HG03108 (cell line): ENCODE results near the gene ZMYND8.

ENCODE experiments used
- ATAC-seq: cut with Tn5 transposase; IDR thresholded peaks from one replicate; pipeline ENCODE4 v1.9.1; 2021; ENCODE audit warnings: moderate library complexity; ENCODE audit not compliant: unreplicated experiment

ZMYND8 gene

GRCh38 chr20:47235111-47235510, 121.4 kb downstream of the ZMYND8 start:
- ATAC-seq, result no peak

GRCh38 chr20:47233333-47234188, 122.9 kb downstream of the ZMYND8 start:
- no peak for ATAC-seq

GRCh38 chr20:47232518-47232917, 124.0 kb downstream of the ZMYND8 start:
- no peak for ATAC-seq

GRCh38 chr20:47231382-47232039, 125.0 kb downstream of the ZMYND8 start:
- no peak for ATAC-seq

- ATAC-seq, result no peak
Measured at GRCh38 chr20:47230811-47231256, 125.7 kb downstream of the ZMYND8 start.

- no peak for ATAC-seq
Measured at GRCh38 chr20:47228654-47229053, 127.8 kb downstream of the ZMYND8 start.

GRCh38 chr20:47227576-47227975, 128.9 kb downstream of the ZMYND8 start:
- ATAC-seq, result no peak

- no peak for ATAC-seq
Measured at GRCh38 chr20:47227119-47227518, 129.4 kb downstream of the ZMYND8 start.

GRCh38 chr20:47225458-47225857, 131.0 kb downstream of the ZMYND8 start:
- ATAC-seq, result no peak

GRCh38 chr20:47224857-47225256, 131.6 kb downstream of the ZMYND8 start:
- ATAC-seq, result no peak

GRCh38 chr20:47224300-47224791, 132.2 kb downstream of the ZMYND8 start:
- no peak for ATAC-seq

GRCh38 chr20:47223896-47224295, 132.6 kb downstream of the ZMYND8 start:
- no peak for ATAC-seq

GRCh38 chr20:47222468-47223119, 133.9 kb downstream of the ZMYND8 start:
- ATAC-seq, result no peak

- ATAC-seq, result no peak
Measured at GRCh38 chr20:47221036-47221625, 135.4 kb downstream of the ZMYND8 start.

GRCh38 chr20:47220161-47220582, 136.3 kb downstream of the ZMYND8 start:
- ATAC-seq, result no peak

- ATAC-seq, result no peak
Measured at GRCh38 chr20:47217482-47218446, 138.7 kb downstream of the ZMYND8 start.

- no peak for ATAC-seq
Measured at GRCh38 chr20:47216819-47217410, 139.6 kb downstream of the ZMYND8 start.

- no peak for ATAC-seq
Measured at GRCh38 chr20:47215653-47216397, 140.7 kb downstream of the ZMYND8 start.

GRCh38 chr20:47213966-47214365, 142.5 kb downstream of the ZMYND8 start:
- no peak for ATAC-seq
